DND-41 (cell line): ENCODE measurements around the gene PLEKHA6.

Source experiments
- CTCF ChIP-seq: IDR thresholded peaks from 2 replicates; pipeline ENCODE4 v1.5.1; 2012; ENCODE audit warnings: borderline replicate concordance, low read length, moderate library complexity, mild to moderate bottlenecking; ENCODE audit not compliant: poor library complexity, severe bottlenecking; ENCODE audit errors: extremely low read depth
- EZH2 ChIP-seq: IDR thresholded peaks from 3 replicates; pipeline ENCODE4 v1.6.1; 2012; ENCODE audit warnings: borderline replicate concordance, low read depth, mild to moderate bottlenecking, moderate library complexity, low read length, inconsistent platforms; ENCODE audit not compliant: severe bottlenecking

GRCh38 chr1:204350857-204351573 is 8.7 kb downstream of the PLEKHA6 start:
- TF ChIP-seq CTCF (no peak), EZH2 (no peak)
